Spinal cord (tissue), 10 donors: Measurements from ENCODE around the gene DISP1. TPM values are rescaled to one million over a fixed set of nuclear protein-coding genes. Genes with fewer than 3 reads are reported as not detected.

ENCODE experiments used
- DNase-seq, 6 donors: peaks; one replicate each; pipeline versions ENCODE4 v3.0.0 to v3.0.0-alpha.2; 2013 to 2015; ENCODE audit warnings: low spot score in 6 of 6, low read depth in 4 of 6
- H3K27ac ChIP-seq: one replicate; pipeline ENCODE4 v1.5.1; 2013; ENCODE audit warnings: low read depth, low read length, control low read depth
- H3K27me3 ChIP-seq: one replicate; pipeline ENCODE4 v1.6.1; 2013; ENCODE audit warnings: low read length; ENCODE audit not compliant: control insufficient read depth, insufficient read depth
- H3K36me3 ChIP-seq: one replicate; pipeline ENCODE4 v1.6.1; 2013; ENCODE audit warnings: low read length; ENCODE audit not compliant: control insufficient read depth, insufficient read depth
- H3K4me1 ChIP-seq: one replicate; pipeline ENCODE4 v1.6.1; 2013; ENCODE audit warnings: low read length; ENCODE audit not compliant: control insufficient read depth, insufficient read depth
- H3K4me3 ChIP-seq: one replicate; pipeline ENCODE4 v1.5.1; 2013; ENCODE audit warnings: low read depth, low read length, control low read depth
- H3K9me3 ChIP-seq: one replicate; pipeline ENCODE4 v1.6.1; 2013; ENCODE audit warnings: low read length; ENCODE audit not compliant: control insufficient read depth, insufficient read depth
- WGBS: methylation state at CpG from one replicate; pipeline ENCODE4 v1.1.5; 2013; ENCODE audit warnings: missing lambda C conversion rate; ENCODE audit not compliant: insufficient coverage; 5-methylcytosine and 5-hydroxymethylcytosine counted together
- polyA plus RNA-seq, 2 donors: library from polyadenylated mRNA; unstranded; fragments of 120-200 nt; gene quantifications; one replicate each; pipeline ENCODE4 v1.2.1, GENCODE V29; 2013; ENCODE audit not compliant: insufficient read length in 2 of 2
- total RNA-seq, 2 donors: library from RNA; depleted of rRNA in 1 of 2; stranded (reverse); fragments of 120-200 nt in 1 of 2; fragments of >200 nt in 1 of 2; gene quantifications; one replicate each; pipeline versions ENCODE4 v1.2.3 to v1.2.4, GENCODE V29; 2013 to 2014
- donor health status: healthy.

The DISP1 gene
- total and polyA plus RNA-seq, 4 donors, result 6.9 to 18.8 (median 11.2) TPM

GRCh38 chr1:222792744-222793143 lies 22.1 kb upstream of the DISP1 start:
- DNase-seq, result peak in 3 of 6 donors; percentile 14 to 82 (median 65)
- H3K27ac ChIP-seq, result no peak overlapping the region
- no peaks in the 10 kb centered on the region for H3K27me3 ChIP-seq
- no peaks in the 10 kb centered on the region for H3K9me3 ChIP-seq
- no peaks in the 10 kb centered on the region for H3K4me1 ChIP-seq
- H3K4me3 ChIP-seq, result no peak overlapping the region
- no CpG with 5 or more reads among the region's 2 CpGs for WGBS
- H3K36me3 ChIP-seq, result no peaks in the 10 kb centered on the region

GRCh38 chr1:222794656-222795474 lies 20.0 kb upstream of the DISP1 start:
- WGBS, result 83% methylated on average over 6 of the region's 6 CpGs
- Histone ChIP-seq H3K9me3 (no peaks in the 10 kb centered on the region), H3K4me3 (no peak overlapping the region), H3K36me3 (no peaks in the 10 kb centered on the region), H3K27ac (no peak overlapping the region), H3K4me1 (peaks cover 3% of the 10 kb centered on the region), H3K27me3 (no peaks in the 10 kb centered on the region)
- peak in 1 of 6 donors; percentile 25 for DNase-seq

DNA sequence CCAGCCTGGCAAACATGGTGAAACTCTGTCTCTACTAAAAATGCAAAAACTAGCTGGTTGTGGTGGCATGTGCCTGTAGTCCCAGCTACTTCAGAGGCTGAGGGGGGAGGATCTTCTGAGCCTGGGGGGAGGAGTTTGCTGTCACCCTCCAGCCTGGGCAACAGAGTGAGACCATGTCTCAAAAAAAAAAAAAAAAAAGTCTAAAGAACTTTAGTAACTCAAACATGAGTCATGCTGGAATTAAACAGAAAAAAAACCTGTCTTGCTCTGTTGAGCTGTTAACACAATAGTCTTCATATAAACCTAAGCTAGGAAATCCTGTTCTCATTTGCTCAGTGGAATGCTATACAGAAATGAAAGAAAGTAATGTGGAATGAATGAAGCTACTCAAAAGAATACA lies 16.7 kb upstream of the DISP1 start:
- H3K9me3 ChIP-seq, result no peaks in the 10 kb centered on the region
- H3K27me3 ChIP-seq, result no peaks in the 10 kb centered on the region
- DNase-seq, result no peak
- H3K4me3 ChIP-seq, result no peak overlapping the region
- no peaks in the 10 kb centered on the region for H3K36me3 ChIP-seq
- H3K27ac ChIP-seq, result no peak overlapping the region
- peaks cover 3% of the 10 kb centered on the region for H3K4me1 ChIP-seq

- WGBS, result 100% methylated on average over 2 of the region's 4 CpGs
- no peak for DNase-seq
- Histone ChIP-seq H3K4me1 (peaks cover 3% of the 10 kb centered on the region), H3K36me3 (no peaks in the 10 kb centered on the region), H3K9me3 (no peaks in the 10 kb centered on the region), H3K4me3 (no peak overlapping the region), H3K27me3 (no peaks in the 10 kb centered on the region), H3K27ac (no peak overlapping the region)
These were observed 15.9 kb upstream of the DISP1 start for GRCh38 chr1:222798975-222799374.

- no peak for DNase-seq
- Histone ChIP-seq H3K36me3 (no peaks in the 10 kb centered on the region), H3K4me3 (no peak overlapping the region), H3K27me3 (no peaks in the 10 kb centered on the region), H3K4me1 (peaks cover 3% of the 10 kb centered on the region), H3K9me3 (no peaks in the 10 kb centered on the region), H3K27ac (no peak overlapping the region)
- WGBS, result 75% methylated on average over 4 of the region's 4 CpGs
These were observed 13.8 kb upstream of the DISP1 start for GRCh38 chr1:222801067-222801466.

GRCh38 chr1:222811671-222812070 lies 3.2 kb upstream of the DISP1 start:
- Histone ChIP-seq H3K36me3 (no peaks in the 10 kb centered on the region), H3K9me3 (no peaks in the 10 kb centered on the region), H3K4me1 (peaks cover 5% of the 10 kb centered on the region), H3K4me3 (no peak overlapping the region), H3K27ac (no peak overlapping the region), H3K27me3 (peaks cover 3% of the 10 kb centered on the region)
- DNase-seq, result no peak
- WGBS, result 71% methylated on average over 2 of the region's 4 CpGs

DNA sequence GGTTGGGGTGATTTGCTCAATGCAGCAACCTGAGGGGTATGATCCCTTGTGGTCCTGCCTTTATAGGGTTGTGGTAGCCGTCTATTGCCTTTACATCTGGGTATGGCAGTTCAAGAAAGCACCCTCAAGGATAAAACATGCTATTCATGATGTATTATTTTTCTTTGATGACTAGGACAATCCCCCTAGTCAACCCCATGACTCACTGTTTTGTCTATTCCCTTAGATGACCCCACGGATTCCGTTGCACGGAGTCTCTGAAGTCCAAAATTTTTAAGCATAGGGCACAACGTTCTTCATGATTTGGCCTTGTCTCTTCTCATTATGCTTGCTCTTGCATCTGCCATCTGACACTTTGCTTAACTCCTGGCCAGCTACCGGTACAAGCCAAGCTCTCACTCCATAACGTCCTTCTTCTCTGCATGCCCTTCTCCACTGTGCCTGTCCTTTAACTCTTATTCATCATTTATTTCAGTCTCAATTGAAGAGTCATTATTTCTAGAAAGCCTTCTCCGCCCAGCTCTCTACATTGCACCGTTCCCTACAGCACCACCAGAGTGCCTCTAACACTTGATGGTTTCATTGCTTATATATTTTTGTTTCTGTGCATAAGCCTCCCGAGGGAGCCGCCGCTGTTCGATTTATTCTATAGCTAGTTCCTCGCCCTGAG lies 838 bp upstream of the DISP1 start:
- Histone ChIP-seq H3K36me3 (no peaks in the 10 kb centered on the region), H3K27ac (peak overlapping the region; percentile 94), H3K4me3 (peak overlapping the region; percentile 99), H3K9me3 (no peaks in the 10 kb centered on the region), H3K4me1 (peaks cover 5% of the 10 kb centered on the region), H3K27me3 (peaks cover 3% of the 10 kb centered on the region)
- DNase-seq, result no peak
- WGBS, result 54% methylated on average over 10 of the region's 14 CpGs

DNA sequence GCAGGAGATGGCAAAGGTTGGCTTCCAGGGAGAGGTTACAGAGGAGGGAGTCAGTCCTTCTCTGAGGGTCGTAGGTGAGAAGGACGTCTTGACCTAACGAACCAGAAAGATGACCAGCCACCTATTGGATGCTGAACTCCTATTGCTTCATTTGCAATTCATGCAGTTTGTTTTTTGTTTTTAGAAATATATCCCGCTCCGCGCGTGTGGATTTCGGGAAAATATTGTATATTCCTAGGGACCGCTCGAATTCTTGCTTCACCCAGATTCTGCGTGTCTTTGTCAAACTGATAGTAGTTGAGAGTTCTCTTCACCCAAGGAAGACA lies 564 bp downstream of the DISP1 start:
- no peak for DNase-seq
- peak overlapping the region; percentile 94 for H3K27ac ChIP-seq
- no peaks in the 10 kb centered on the region for H3K36me3 ChIP-seq
- peaks cover 5% of the 10 kb centered on the region for H3K4me1 ChIP-seq
- peak overlapping the region; percentile 99 for H3K4me3 ChIP-seq
- 0% methylated on average over 1 of the region's 11 CpGs for WGBS
- peaks cover 3% of the 10 kb centered on the region for H3K27me3 ChIP-seq
- no peaks in the 10 kb centered on the region for H3K9me3 ChIP-seq

GRCh38 chr1:222817529-222817928 lies 2.7 kb downstream of the DISP1 start:
- Histone ChIP-seq H3K9me3 (no peaks in the 10 kb centered on the region), H3K27me3 (no peaks in the 10 kb centered on the region), H3K36me3 (no peaks in the 10 kb centered on the region), H3K4me3 (no peak overlapping the region), H3K27ac (no peak overlapping the region), H3K4me1 (peaks cover 5% of the 10 kb centered on the region)
- no peak for DNase-seq
- no CpG with 5 or more reads among the region's 1 CpG for WGBS

DNA sequence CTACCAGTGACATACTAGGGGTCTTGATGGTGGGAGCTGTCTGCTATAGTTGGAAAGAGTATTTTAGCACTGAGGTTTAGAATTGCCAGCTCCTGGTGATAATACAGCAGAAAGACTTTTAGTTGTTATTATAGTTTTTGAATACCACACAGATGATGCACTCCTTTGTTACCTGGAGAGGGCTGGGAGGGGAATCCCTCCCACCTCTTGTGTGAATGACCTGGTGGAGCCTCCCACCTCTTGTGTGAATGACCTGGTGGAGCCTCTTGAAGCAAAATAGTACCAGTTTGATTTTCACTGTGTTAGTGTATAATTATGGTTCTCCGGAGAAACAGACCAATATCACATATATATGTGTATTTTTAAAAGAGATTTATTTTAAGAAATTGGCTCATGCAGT lies 3.3 kb downstream of the DISP1 start:
- H3K4me1 ChIP-seq, result peaks cover 5% of the 10 kb centered on the region
- no peak overlapping the region for H3K4me3 ChIP-seq
- no peaks in the 10 kb centered on the region for H3K9me3 ChIP-seq
- no peak for DNase-seq
- H3K36me3 ChIP-seq, result no peaks in the 10 kb centered on the region
- no peak overlapping the region for H3K27ac ChIP-seq
- no CpG with 5 or more reads among the region's 1 CpG for WGBS
- no peaks in the 10 kb centered on the region for H3K27me3 ChIP-seq
